Activated CD4-positive, alpha-beta T cell treated with anti-CD3 and anti-CD28 coated beads, Interleukin-10, Interleukin-2, amounts not matched to agents 100 ng/mL and 50 ng/mL, durations not matched to agents 16 hours and 8 hours (primary cell): ENCODE data around the gene CKAP2.
A peak's percentile ranks its signal among the peaks of the same experiment; 100 is the strongest.
"Not testable (repeated sequence)": the region's sequence is repeated elsewhere in the genome, so short reads cannot be mapped to it uniquely, and the experiment has no call there.

Experiments
- DNase-seq: peaks from one replicate; pipeline ENCODE4 v3.0.0-alpha.2; 2020

Gene CKAP2, protein sequence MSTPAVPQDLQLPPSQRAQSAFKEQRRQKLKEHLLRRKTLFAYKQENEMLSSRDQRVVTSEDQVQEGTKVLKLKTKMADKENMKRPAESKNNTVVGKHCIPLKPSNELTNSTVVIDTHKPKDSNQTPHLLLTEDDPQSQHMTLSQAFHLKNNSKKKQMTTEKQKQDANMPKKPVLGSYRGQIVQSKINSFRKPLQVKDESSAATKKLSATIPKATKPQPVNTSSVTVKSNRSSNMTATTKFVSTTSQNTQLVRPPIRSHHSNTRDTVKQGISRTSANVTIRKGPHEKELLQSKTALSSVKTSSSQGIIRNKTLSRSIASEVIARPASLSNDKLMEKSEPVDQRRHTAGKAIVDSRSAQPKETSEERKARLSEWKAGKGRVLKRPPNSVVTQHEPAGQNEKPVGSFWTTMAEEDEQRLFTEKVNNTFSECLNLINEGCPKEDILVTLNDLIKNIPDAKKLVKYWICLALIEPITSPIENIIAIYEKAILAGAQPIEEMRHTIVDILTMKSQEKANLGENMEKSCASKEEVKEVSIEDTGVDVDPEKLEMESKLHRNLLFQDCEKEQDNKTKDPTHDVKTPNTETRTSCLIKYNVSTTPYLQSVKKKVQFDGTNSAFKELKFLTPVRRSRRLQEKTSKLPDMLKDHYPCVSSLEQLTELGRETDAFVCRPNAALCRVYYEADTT

DNA sequence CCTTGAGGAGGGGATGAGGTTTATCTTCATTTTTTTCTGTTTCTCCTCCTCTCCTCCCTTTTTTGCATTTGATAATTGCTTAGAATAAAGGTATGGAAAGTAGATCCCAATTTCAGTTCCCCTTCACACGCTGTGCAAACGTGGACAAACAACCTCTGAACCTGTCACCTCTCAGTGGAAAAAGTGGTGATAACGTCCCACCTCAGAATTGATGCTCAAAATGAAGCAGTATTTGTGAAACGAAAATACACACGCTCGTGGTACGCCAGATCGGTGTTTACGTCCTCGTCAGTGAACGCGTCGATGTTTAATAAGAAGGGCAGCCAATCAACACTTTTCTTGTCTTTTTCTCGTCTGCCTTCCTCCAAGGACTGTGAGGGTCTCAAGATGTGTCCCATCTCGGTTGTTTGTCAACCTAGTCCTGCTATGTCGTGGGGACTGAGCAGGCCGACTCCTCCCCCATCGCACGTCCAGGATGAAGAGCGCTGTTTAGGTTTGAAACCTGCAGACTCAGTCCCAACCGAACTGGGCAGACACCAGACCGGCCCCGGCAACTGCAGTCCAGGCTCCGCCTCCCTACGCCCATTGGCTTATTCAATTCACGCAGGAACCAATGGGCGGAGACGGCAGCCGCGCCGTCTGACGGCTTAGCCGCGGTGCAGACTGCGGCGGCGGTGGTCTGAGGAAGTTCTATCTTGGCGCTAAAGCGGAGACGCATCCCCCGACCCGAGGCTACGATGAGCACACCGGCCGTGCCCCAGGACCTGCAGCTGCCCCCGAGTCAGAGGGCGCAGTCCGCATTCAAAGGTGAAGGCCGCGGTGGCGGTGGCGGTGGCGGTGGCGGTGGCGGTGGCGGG, at the start of gene CKAP2:
Gene CKAP2 (plus strand): TSS at position 659 of the 857 bp plus-strand sequence. CDS start 79 bp downstream, at position 738.
- peak; percentile 97 for DNase-seq

DNA sequence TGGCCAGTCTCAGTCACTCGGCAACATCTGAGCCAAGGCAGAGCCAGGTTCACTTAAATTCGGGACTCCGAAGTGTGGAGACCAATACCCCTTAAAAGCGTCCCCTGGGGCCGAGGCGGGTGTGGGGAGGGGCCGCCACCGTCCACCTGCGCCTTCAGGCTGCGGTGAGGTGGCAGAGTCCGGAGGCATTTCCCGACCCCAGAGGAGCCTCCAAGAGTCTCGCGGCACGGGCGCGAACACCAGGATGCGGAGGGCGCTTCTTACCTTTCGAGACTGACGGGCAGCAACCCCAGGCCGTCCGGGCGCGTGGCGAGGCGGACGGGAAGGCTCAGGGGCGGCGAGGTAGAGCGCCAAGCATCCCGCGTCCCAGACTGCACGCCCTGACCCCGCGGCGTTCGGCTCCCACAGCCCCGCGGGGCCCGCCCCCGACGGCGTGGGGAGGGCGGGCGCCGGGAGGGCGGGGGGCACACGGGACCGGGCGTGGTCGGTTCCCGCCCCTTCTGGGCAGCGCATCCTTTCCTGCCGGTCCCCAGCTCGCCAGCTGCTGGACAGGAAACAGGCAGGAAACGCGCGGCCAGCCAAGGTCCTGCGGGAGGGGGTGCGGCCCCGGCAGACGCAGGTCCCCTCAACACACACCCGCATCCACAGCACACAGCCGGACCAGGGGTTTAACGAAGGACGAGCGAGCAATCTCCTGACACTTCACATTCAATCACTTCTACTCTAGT, 49.3 kb upstream of the CKAP2 start, which contains the start of gene THSD1:
Gene THSD1 (minus strand): TSS at position 406 of the 728 bp plus-strand sequence. CDS start 3,572 bp downstream, outside the sequence.
- DNase-seq: peak; percentile 9

DNA sequence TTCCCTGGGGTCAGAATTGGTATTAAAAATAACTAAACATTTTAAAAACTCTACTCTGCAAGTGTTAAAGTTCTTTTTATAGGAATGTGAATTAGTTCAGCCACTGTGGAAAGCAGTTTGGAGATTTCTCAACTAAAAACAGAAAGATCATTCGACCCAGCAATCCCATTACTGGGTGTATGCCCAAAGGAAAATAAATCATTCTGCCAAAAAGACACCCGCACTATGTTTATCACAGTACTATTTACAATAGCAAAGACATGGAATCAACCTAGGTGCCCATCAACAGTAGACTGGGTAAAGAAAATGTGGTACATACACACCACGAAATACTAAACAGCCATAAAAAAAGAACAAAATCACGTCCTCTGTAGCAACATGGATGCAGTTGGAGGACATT, 48.6 kb upstream of the CKAP2 start:
- DNase-seq: no peak

DNA sequence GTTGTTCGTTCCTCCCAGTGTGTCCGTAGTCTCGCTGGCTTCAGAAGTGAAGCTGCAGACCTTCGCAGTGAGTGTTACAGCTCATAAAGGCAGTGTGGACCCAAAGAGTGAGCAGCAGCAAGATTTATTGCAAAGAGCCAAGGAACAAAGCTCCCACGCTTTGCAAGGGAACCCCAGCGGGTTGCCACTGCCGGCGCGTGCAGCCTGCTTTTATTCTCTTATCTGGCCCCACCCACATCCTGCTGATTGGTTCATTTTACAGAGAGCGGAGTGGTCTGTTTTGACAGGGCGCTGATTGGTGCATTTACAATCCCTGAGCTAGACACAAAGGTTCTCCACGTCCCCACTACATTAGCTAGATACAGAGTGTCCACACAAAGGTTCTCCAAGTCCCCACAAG, 47.8 kb upstream of the CKAP2 start:
- not testable (repeated sequence) for DNase-seq

DNA sequence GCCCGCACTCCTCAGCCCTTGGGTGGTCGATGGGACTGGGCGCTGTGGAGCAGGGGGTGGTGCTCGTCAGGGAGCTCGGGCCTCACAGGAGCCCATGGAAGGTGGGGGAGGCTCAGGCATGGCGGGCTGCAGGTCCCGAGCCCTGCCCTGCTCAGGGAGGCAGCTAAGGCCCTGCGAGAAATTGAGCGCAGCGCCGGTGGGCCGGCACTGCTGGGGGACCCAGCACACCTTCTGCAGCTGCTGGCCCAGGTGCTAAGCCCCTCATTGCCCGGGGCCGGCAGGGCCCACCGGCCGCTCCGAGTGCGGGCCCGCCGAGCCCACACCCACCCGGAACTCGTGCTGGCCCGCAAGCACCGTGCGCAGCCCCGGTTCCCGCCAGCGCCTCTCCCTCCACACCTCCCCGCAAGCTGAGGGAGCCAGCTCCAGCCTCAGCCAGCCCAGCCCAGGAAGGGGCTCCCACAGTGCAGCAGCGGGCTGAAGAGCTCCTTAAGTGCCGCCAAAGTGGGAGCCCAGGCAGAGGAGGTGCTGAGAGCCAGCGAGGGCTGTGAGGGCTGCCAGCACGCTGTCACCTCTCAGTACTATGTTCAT, 47.1 kb upstream of the CKAP2 start:
- not testable (repeated sequence) for DNase-seq

DNA sequence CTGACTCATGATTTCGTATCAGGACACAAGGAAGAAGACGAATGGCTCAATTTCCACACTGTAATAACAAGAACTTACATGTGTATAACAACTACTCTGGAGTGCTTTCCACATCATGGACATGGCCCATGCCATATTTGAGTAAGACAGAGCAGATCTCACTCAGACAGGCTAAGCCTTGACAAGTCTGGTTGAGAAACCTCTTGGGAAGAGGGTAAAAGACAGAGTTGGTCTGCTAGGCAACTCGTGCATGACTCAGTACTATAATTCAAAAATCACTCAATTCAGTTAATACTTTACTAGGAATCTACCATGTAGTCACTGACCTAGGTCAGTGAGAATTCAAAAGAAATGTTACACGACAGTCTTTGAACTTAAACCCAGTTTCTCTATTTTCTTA, 43.6 kb upstream of the CKAP2 start:
- peak; percentile 69 for DNase-seq

DNA sequence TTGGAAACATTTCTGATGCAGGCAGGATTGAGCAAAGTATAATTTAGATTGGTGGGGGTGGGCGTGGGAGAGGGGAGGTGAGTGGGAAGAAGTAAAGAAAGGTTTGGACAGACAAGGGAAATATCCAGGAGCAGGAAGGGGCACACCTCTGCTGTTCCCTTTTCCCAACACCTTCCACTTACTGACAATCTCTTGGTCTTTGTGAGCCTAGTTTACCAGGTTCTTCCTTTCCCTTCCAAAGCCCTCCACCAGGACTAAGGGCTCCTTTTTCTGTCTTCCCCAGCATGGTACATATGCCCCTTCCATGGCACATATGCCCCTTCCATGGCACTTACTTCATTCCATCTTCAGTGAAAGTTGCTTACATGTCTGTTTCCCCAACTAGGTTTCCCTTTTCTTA, 43.1 kb upstream of the CKAP2 start:
- DNase-seq: no peak

DNA sequence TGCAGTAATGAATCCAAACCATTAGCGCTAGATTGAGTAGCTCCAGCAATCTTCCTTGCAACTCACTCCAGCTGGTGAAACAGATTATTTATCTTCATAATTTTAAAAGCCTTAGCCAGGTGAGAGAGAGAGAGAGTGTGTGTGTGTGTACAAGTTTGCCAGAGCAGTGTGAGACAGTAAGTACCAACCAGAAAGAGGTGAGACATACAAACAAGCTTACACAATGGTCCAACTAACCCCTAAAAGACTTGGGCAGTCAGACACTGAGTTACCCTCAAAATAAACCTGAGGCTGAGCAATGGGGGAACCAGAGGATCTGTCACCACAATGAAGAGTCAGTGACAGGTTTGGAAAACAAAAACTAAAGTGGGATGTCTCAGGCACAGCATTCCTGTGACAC, 41.2 kb upstream of the CKAP2 start:
- DNase-seq: no peak

DNA sequence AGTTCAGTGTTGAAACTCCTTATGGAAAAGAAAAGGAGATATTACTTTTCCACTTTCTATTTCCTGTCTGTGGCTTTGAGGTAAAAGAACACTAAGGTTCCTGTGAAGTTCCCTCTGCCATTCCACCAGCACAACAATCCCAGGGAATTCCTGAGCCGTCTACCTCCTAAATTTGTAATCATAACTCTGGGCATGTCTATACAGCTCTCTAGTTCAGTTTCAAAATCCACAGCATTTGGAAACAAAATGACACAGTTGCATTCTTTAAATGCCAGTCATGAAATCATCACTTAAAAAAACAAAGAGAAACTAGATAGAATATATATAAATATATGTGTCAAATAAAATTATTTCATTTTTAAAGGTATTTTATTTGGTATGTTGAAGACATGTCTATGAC, 40.3 kb upstream of the CKAP2 start:
- no peak for DNase-seq

DNA sequence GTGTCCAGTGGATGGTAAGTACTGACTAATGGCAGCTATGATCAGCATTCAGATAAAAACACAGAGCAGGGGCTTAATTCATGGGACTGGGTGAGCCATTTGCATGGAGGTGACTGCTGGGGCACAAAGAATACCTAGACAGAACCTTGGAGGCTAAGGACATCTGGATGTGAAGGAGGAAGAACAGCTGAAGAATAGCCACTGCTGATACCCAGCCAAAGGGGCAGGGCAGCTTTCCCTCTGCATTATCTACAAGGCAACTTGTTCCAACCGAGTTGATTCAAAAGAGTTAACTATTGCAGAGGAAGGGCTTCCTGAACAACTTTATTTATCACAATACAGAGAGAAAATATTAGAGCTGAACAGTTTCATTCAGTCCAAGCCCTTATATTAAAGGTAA, 36.2 kb upstream of the CKAP2 start:
- no peak for DNase-seq

DNA sequence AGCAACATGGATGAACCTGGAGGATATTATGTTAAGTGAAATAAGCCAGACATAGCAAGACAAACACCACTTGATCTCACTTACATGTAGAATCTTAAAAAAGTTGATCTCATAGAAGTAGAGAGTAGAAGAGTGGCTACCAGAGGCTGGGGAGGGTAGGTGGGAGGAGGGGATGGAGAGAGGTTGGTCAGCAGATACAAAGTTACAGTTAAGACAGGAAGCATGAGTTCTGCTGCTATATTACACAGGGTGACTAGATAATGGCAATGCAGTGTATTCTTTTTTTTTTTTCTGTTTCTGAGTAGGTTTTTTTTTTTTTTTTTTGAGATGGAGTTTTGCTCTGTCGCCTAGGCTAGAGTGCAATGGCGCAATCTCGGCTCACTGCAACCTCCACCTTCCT, 34.1 kb upstream of the CKAP2 start:
- DNase-seq: no peak

DNA sequence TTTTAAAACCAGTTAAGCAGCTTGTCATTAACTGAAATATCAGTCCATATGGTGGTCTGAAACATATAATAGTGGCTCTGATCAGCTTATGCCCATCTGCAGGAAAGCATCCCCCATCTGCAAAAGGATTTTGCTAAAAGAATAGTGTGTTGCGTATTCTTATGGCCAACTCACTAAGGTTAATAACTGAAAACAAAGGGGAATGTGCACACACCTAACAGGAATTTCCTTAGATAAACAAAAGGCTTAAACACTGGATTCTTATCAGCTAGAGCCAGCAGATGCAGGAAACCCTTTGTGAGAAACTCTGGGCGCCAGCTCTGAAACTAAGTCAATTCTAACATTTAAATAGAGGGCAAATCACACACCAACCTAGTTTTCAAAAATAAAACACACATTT, 27.0 kb upstream of the CKAP2 start:
- no peak for DNase-seq

DNA sequence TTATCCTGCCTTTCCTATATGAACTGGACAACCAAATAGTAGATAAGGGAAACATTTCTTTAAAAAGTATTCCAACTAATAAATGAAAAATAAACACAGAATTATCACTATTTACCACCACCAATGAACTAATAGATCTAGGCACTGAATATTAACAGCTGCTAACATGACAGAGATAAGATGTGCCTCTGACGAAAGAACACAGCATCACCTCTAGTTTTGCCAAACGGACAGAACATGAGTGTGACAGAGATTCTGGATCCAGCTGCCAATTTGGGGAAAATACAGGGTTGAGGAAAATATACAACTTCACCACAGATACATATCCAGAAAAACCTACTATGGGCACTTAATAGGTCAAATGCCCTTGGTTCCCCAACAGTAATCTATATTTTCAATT, 22.8 kb upstream of the CKAP2 start:
- no peak for DNase-seq

DNA sequence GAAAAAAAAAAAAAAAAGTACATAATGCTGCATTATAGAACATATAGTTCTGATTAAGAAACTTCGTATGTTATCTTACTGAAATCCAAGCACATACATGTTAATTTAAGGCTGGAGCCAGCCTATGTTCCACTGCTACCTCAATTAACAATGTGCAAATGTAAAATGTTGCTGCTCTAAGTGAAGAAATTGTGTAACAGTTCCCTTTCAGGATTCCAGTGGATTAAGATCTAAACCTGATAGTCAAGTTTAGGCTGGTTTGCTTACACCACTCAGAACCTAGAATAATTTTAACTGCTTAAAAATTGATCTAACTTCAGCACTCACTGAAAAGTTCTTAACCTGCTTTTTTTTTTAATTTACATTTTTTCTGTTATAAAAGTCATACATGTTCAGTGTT, 9.0 kb upstream of the CKAP2 start:
- no peak for DNase-seq

DNA sequence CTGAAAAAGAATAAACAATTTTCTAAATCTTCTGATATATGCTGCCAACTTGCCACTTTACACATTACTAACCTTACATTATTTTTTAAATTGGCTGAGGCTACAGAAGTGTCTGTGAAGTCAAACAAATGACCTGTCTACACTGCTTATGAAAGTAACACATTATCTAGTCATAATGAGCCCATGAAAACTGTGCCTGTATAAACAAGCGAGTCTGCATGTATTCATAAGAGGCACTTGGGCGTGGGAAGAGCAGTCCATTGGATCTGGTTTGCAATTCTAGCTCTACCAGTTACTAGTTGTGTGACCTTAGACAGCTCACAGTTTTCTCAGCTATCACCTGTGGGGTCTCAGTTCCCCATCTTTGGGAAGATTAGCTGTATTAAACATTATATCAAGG, 7.9 kb upstream of the CKAP2 start:
- peak; percentile 53 for DNase-seq

DNA sequence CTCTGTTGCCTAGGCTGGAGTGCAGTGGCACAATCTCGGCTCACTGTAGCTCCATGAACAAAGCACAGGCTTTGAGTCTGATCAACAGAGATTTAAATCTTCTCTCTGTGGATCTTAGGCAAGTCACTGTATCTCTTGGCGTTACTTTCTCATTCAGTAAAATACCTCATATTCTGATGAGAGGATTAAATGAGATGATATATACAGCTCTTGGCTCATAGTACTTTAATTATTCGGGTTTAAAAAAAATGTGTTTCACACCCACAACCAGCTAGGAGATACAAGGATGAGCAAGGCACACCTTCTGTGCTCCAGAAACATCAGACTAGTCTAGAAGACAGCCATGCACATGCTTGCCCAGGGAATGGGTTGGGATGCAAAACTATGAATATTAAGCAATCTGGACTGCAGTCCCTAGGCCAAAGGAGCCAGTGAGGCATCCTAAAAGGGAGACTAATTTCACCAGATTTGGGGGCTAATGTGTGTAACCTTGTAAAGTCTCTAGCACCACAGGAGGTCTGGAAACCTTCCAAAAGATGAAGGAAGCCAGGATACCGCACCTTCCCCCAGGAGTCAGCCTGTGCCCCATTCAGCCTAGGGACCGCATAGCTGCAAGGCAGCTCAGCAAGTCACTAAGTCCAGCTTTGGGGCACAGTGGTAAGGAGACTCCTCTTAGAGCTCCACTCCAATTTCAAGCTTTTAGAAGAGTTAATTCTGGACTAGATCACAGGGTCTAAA, 7.3 kb upstream of the CKAP2 start:
- DNase-seq: no peak

DNA sequence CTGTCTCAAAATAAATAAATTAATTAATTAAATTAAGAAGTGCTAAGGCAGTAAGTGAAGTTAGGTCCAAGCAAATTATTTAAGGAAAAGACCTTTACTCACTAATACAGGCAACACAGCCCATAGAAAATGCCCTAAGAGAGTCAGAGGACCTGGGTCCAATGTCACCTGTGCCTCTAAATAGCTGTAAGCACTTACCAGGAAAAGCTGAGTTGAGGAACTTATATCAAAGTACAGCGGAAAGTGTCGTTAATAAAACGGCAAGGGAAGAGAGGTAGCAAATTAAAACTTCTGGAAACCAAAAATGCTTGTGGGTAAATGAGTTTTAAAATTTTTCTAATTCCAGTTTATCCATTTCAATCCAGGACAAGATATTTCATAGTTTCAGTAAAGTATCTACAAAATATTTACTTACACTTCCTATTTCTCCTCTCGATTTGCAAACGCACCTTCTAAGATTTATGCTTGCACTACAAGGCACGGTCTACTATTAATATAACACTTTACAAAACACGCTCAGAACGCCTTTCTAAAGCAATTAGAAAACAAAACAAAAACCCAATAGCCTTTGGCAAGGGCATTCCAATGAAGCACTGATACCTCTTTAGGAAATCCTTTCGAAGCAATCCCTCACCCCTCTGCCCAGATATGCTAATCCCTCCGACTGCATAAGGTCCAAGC, 5.8 kb upstream of the CKAP2 start:
- no peak for DNase-seq

DNA sequence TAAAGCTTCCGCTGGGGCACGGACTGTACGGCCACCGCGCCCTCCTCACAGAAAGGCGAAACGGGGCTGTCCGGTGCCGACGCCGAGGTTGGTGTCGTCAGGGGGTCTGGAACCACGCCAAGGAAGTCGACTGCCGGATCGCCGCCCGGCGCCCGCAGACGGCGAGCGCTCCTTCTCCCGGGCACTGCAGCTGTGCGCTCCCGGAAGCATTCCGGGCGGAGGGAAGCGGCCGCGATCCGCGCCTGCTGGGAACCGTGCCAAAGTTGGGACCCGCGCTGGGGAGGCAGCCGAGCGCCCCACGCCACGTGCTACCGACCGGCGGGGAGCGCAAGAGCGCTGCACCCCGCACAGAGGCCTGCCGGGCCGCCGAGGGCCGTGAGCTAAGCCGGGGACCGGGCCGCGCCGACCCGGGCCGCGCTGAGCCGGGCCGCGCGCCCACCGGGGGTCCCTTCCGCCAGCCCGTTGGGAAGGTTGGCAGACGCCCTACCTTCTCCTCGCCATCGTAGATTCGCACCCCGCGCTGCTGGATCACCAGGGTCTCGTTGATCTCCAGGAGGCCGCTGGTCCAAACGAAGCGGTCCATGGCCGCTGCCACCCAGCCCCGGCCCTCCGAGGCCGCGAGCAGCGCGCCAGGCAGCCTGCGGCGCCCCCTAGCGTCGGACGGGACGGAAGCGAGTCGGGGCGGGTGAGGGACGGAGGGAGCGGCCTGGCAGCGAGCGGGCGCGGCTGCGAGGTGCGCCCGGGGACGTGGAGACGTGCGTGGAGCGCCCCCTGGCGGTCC, 5.1 kb upstream of the CKAP2 start, which contains the start of gene VPS36:
Gene VPS36 (minus strand): TSS at position 623 of the 781 bp plus-strand sequence. CDS start 40 bp downstream, at position 583.
- peak; percentile 97 for DNase-seq

DNA sequence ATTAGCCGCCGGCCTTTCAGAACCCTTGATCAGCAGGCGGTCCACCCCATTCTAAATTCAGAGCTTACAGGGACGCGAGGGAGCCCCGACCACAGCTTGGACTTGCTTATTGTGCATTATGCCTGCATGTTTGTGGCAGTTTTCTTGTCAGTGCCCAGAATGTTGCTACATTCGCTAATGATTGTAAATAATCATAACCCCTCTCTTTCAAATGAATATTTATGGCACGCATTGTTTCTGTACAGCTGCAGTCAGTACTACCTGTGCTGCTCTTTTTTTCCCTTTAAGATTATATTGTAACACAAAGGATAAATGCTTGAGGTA, 4.5 kb upstream of the CKAP2 start:
- DNase-seq: no peak
